Loucy (cell line): ENCODE results near the gene COL23A1.

Source experiments
- H2AFZ ChIP-seq: fragments of 200-600 bp; sonication (generic); 2 replicates; pipeline ENCODE4 v1.6.0; 2016; ENCODE audit warnings: antibody characterized with exemption, mild to moderate bottlenecking, low read length, moderate library complexity
- H3F3A ChIP-seq: fragments of 200-600 bp; 2 replicates; pipeline ENCODE4 v1.6.0; 2016; ENCODE audit warnings: antibody characterized with exemption, low read depth, mild to moderate bottlenecking
- H3K27me3 ChIP-seq: fragments of 200-600 bp; sonication (generic); 2 replicates; pipeline ENCODE4 v1.6.1; 2014; ENCODE audit warnings: low read length, mild to moderate bottlenecking; ENCODE audit not compliant: insufficient read depth, poor library complexity, severe bottlenecking
- H3K36me3 ChIP-seq: fragments of 200-600 bp; sonication (generic); 2 replicates; pipeline ENCODE4 v1.6.1; 2016; ENCODE audit warnings: low read length; ENCODE audit not compliant: insufficient read depth
- H3K4me1 ChIP-seq: fragments of 200-600 bp; sonication (generic); 2 replicates; pipeline ENCODE4 v1.5.1; 2014; ENCODE audit warnings: low read length, mild to moderate bottlenecking; ENCODE audit not compliant: insufficient read depth, poor library complexity, severe bottlenecking
- H3K4me2 ChIP-seq: fragments of 200-600 bp; sonication (generic); 2 replicates; pipeline ENCODE4 v1.6.0; 2014; ENCODE audit warnings: antibody characterized with exemption, low read length, low read depth, mild to moderate bottlenecking; ENCODE audit not compliant: poor library complexity, severe bottlenecking
- H3K4me3 ChIP-seq: fragments of 200-600 bp; sonication (generic); 2 replicates; pipeline ENCODE4 v1.5.1; 2014; ENCODE audit warnings: low read length, mild to moderate bottlenecking, mixed read lengths; ENCODE audit not compliant: poor library complexity, severe bottlenecking
- H3K79me2 ChIP-seq: fragments of 200-600 bp; sonication (generic); 2 replicates; pipeline ENCODE4 v1.6.1; 2014; ENCODE audit warnings: low read length; ENCODE audit not compliant: insufficient read depth
- H3K9ac ChIP-seq: fragments of 200-600 bp; sonication (generic); 2 replicates; pipeline ENCODE4 v1.6.0; 2014; ENCODE audit warnings: mild to moderate bottlenecking, low read depth, low read length, moderate library complexity; ENCODE audit not compliant: poor library complexity, severe bottlenecking
- H3K9me2 ChIP-seq: fragments of 200-600 bp; sonication (generic); replicated peaks from 2 replicates; pipeline ENCODE4 v1.6.1; 2016; ENCODE audit warnings: low read depth, low read length, mixed read lengths
- H3K9me3 ChIP-seq: fragments of 200-600 bp; sonication (generic); 2 replicates; pipeline ENCODE4 v1.6.1; 2014; ENCODE audit warnings: mild to moderate bottlenecking, antibody characterized with exemption, low read length, low read depth; ENCODE audit not compliant: insufficient read depth
- H4K20me1 ChIP-seq: fragments of 200-600 bp; sonication (generic); 2 replicates; pipeline ENCODE4 v1.6.0; 2014; ENCODE audit warnings: antibody characterized with exemption, low read length, mild to moderate bottlenecking; ENCODE audit not compliant: insufficient read depth, poor library complexity, severe bottlenecking
- CTCF ChIP-seq: fragments of 200-600 bp; sonication (generic); conservative IDR thresholded peaks from 2 replicates; pipeline ENCODE4 v1.5.1; 2014; ENCODE audit warnings: mild to moderate bottlenecking, antibody characterized with exemption, low read length
- EZH2phosphoT487 ChIP-seq: fragments of 200-600 bp; IDR thresholded peaks from 2 replicates; pipeline ENCODE4 v1.6.1; 2018; ENCODE audit warnings: antibody characterized with exemption, mild to moderate bottlenecking, moderate library complexity, borderline replicate concordance

The COL23A1 gene

GRCh38 chr5:178341091-178341850, 248.9 kb downstream of the COL23A1 start:
- no peak for TF ChIP-seq CTCF
- TF ChIP-seq EZH2phosphoT487, result no peak
- Histone ChIP-seq H3F3A (no peaks in the 10 kb centered on the region), H3K9me2 (no peaks in the 10 kb centered on the region), H4K20me1 (no peaks in the 10 kb centered on the region), H3K4me3 (no peak overlapping the region), H3K9ac (no peak overlapping the region), H2AFZ (no peak overlapping the region), H3K27me3 (no peaks in the 10 kb centered on the region), H3K4me2 (no peak overlapping the region), H3K36me3 (no peaks in the 10 kb centered on the region), H3K79me2 (no peaks in the 10 kb centered on the region), H3K9me3 (no peaks in the 10 kb centered on the region), H3K4me1 (no peaks in the 10 kb centered on the region)

GRCh38 chr5:178340637-178341036, 249.6 kb downstream of the COL23A1 start:
- no peaks in the 10 kb centered on the region for H3K4me1 ChIP-seq
- H3K4me3 ChIP-seq, result no peak overlapping the region
- H3K9me3 ChIP-seq, result no peaks in the 10 kb centered on the region
- TF ChIP-seq EZH2phosphoT487 (no peak), CTCF (no peak)
- no peaks in the 10 kb centered on the region for H4K20me1 ChIP-seq
- no peaks in the 10 kb centered on the region for H3K36me3 ChIP-seq
- H3K79me2 ChIP-seq, result no peaks in the 10 kb centered on the region
- H3K4me2 ChIP-seq, result no peak overlapping the region
- H3K9me2 ChIP-seq, result no peaks in the 10 kb centered on the region
- H3K9ac ChIP-seq, result no peak overlapping the region
- no peaks in the 10 kb centered on the region for H3F3A ChIP-seq
- no peak overlapping the region for H2AFZ ChIP-seq
- no peaks in the 10 kb centered on the region for H3K27me3 ChIP-seq

- Histone ChIP-seq H3K4me2 (no peak overlapping the region), H3K9ac (no peak overlapping the region), H2AFZ (no peak overlapping the region), H4K20me1 (no peaks in the 10 kb centered on the region), H3K4me3 (no peak overlapping the region), H3K9me3 (no peaks in the 10 kb centered on the region), H3F3A (no peaks in the 10 kb centered on the region), H3K27me3 (no peaks in the 10 kb centered on the region), H3K79me2 (no peaks in the 10 kb centered on the region), H3K9me2 (no peaks in the 10 kb centered on the region), H3K36me3 (no peaks in the 10 kb centered on the region), H3K4me1 (no peaks in the 10 kb centered on the region)
- TF ChIP-seq CTCF (no peak), EZH2phosphoT487 (no peak)
Measured at GRCh38 chr5:178340187-178340586, 250.0 kb downstream of the COL23A1 start.
